ENCODE results near the gene ADAM22.
A peak's percentile ranks its signal among the peaks of the same experiment; 100 is the strongest.
"Not testable (repeated sequence)": the region's sequence is repeated elsewhere in the genome, so short reads cannot be mapped to it uniquely, and the experiment has no call there.

The ADAM22 gene, protein sequence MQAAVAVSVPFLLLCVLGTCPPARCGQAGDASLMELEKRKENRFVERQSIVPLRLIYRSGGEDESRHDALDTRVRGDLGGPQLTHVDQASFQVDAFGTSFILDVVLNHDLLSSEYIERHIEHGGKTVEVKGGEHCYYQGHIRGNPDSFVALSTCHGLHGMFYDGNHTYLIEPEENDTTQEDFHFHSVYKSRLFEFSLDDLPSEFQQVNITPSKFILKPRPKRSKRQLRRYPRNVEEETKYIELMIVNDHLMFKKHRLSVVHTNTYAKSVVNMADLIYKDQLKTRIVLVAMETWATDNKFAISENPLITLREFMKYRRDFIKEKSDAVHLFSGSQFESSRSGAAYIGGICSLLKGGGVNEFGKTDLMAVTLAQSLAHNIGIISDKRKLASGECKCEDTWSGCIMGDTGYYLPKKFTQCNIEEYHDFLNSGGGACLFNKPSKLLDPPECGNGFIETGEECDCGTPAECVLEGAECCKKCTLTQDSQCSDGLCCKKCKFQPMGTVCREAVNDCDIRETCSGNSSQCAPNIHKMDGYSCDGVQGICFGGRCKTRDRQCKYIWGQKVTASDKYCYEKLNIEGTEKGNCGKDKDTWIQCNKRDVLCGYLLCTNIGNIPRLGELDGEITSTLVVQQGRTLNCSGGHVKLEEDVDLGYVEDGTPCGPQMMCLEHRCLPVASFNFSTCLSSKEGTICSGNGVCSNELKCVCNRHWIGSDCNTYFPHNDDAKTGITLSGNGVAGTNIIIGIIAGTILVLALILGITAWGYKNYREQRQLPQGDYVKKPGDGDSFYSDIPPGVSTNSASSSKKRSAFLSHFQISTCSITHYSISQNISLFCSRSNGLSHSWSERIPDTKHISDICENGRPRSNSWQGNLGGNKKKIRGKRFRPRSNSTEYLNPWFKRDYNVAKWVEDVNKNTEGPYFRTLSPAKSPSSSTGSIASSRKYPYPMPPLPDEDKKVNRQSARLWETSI

DNA sequence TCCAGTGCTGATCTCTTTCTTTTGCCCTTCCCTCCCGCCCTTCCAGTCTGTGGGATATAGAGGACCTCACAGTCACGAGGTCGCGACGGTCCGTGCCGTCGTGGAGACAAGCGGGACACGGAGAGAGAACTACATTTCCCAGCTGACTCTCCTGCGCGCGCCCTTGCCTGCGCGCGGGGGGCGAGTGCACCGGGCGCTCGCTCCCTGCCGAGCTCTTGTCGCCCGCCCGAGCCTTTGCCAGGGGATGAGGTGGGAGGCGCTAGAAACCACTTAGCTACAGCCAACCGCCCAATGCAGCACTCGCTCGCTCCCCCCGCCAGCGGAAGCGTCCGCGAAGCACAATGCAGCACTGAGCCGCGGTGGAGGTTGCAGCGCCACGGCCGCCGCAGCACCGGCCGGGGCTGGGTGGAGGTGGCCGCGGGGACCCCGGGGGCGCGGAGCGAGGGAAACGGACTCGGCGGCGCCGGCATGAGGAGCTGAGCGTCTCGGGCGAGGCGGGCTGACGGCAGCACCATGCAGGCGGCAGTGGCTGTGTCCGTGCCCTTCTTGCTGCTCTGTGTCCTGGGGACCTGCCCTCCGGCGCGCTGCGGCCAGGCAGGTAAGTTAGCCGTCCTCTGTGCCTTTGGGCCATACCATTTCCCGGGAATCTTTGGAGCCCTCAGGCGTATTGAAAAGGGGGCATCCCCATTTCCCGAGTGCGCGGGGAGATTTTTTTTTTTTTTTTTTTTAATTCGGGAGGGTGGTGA lies at the start of gene ADAM22:
ADAM22 (plus strand) TSS at position 299 of the 746 bp plus-strand sequence; CDS start at position 514, 215 bp downstream.
- peak; percentile 81 for DNase-seq (ENCODE audit: low read depth)

- no peak for DNase-seq (ENCODE audit: low read depth)
Observed at GRCh38 chr7:87885018-87885417, 49.0 kb upstream of the ADAM22 start.

DNA sequence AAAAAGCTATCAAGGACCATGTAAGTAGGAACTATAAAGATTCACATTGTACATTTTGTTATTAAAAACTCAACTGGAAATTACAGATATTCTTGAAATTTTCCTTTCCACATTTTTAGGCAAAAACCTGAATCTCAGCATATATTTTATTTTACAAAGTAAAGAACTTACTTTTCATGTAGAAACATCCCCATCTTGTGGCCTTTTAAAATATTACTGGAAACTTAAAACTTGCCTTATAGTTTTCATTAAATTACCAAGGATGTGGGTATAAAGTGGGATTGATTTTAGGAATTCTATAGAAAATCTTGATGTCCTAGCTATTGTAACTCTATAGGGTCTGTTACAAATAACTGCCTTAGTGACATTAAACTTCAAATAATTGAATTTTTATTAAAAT lies 47.2 kb upstream of the ADAM22 start:
- DNase-seq (ENCODE audit: low read depth): peak; percentile 59

GRCh38 chr7:87895363-87895762 lies 38.7 kb upstream of the ADAM22 start:
- no peak for DNase-seq (ENCODE audit: low read depth)

GRCh38 chr7:87899255-87899654 lies 34.8 kb upstream of the ADAM22 start:
- no peak for DNase-seq (ENCODE audit: low read depth)

- DNase-seq (ENCODE audit: low read depth): peak; percentile 40
Observed at GRCh38 chr7:87907136-87907906, 26.7 kb upstream of the ADAM22 start.

DNA sequence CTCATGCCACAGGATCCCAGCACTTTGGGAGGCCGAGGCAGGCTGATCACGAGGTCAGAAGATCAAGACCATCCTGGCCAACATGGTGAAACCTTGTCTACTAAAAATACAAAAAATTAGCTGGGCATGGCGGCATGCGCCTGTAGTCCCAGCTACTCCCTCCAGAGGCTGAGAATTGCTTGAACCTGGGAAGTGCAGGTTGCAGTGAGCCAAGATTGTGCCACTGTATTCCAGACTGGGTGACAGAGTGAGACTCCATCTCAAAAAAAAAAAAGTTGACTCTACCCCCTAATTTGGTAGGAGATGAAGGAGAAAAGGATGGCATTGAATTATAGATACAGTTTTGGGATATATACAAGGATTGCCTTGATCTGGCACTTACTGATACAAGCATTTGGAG lies 25.2 kb upstream of the ADAM22 start:
- not testable (repeated sequence) for DNase-seq (ENCODE audit: low read depth)

GRCh38 chr7:87912121-87912520 lies 21.9 kb upstream of the ADAM22 start:
- DNase-seq (ENCODE audit: low read depth): no peak

DNA sequence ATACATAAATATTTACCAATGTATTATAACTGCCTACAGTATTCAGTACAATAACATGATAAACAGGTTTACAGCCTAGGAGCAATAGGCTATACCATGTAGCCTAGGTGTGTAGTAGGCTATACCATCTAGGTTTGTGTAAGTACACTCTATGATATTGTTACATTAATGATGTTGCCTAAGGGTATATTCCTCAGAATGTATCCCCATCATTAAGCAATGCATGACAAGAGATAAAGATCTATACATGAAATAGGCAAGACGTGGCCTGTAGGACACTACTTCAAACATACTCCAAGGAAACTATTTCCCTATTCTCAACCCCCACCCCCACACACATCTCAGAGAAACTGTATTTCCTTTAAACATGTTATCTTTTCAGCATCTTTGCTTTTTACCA lies 15.3 kb upstream of the ADAM22 start:
- no peak for DNase-seq (ENCODE audit: low read depth)

GRCh38 chr7:87919875-87920274 lies 14.2 kb upstream of the ADAM22 start:
- no peak for DNase-seq (ENCODE audit: low read depth)

DNA sequence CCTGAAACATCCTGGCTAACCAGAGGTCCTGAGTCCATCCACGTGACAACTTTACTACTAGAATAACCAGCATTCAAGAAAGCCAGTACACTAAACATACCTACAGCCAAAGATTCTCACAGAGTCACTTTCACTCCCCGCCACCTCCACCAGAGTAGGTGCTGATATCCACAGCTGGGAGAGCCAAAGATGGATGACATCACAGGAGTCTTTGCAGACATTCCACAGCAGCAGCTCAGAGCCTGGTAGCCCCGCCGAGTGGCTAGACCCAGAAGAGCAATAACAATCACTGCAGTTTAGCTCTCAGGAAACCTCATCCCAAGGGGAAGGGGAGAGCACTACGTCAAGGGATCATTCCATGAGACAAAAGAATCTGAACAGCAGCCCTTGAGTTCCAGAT lies 13.5 kb upstream of the ADAM22 start:
- DNase-seq (ENCODE audit: low read depth): no peak

DNA sequence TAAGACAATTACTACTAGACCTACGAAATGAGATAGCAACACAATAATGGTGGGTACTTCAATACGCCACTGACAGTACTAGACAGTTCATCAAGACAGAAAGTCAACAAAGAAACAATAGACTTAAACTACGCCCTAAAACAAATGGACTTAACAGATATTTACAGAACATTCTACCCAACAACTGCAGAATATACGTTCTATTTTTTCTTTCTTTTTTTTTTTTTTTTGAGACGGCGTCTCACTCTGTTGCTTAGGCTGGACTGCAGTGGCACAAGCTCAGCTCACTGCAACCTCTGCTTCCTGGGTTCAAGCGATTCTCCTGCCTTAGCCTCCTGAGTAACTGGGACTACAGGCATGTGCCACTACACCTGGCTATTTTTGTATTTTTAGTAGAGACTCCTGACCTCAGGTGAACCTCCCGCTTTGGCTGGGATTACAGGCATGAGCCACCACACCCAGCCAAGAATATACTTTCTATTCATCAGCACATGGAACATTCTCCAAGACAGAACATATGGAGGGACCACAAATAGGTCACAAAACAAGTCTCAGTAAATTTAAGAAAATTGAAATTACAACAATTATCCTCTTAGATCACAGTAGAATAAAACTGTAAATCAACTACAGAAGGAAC lies 11.2 kb upstream of the ADAM22 start:
- DNase-seq (ENCODE audit: low read depth): not testable (repeated sequence)

DNA sequence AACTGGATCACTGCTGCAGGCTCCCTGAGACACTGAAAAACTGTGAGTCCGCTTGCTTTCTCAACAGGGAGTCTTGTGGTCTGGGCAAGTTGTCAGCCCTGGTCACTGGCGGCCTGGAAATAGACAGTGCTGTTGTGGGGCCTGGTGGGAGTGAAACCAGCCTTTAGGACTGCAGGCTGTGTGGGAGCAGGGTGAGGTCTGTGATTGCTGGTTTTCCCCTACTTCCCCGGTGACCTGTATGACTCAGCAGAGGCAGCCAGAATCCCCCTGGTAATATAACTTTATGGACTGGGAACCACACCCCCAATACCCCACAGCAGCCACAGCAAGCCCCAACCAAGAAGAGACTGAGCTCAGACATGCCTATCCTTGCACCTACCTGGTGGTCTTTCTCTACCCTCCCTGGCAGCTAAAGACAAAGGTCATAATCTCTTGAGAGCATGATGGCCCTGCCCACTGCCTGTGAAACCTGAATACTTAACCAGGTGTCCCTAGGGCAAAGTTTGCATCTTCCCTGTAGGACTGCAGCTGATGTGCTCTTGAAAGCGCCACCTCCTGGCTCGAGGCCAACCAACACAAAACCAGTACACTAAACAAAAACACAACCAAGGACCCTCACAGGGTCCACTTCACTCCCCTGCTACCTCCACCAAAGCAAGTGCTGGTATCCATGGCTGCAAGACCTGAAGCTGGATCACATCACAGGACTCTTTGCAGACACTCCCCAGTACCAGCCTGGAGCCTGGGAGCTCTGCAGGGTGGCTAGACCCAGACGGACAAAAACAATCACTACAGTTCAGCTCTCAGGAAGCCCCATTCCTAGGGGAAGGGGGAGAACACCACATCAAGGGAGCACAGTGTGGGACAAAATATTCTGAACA lies 7.2 kb upstream of the ADAM22 start:
- no peak for DNase-seq (ENCODE audit: low read depth)

GRCh38 chr7:87933605-87933952 lies 472 bp upstream of the ADAM22 start:
- no peak for DNase-seq (ENCODE audit: low read depth)

DNA sequence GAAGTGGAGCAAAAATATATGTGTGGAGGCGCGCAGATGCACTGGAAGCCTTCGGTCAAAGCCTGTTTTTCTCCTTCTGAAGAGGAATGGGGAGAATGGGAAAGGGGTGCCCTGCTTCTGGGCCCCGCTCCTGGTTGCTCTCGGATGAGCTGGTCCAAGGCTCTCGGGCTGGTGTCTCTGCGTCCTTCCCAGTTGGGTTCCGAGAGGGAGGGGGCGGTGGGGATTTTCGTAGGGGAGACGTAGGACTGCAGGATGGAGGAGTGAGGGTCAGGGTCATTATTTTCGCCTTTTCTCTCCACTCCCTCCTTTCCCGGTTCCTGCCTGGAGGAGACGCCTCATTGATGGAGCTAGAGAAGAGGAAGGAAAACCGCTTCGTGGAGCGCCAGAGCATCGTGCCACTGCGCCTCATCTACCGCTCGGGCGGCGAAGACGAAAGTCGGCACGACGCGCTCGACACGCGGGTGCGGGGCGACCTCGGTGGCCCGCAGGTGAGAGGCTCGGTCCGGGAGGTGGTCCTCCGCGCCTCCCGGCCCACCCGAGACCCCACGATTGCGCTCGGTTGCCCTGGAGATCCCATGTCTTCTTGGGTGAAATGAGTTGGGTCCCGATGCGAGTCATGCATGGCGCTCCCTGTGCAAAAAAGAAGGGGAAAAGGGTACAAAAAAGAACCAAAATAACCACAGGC lies 790 bp downstream of the ADAM22 start:
- peak; percentile 21 for DNase-seq (ENCODE audit: low read depth)

GRCh38 chr7:87935384-87935706 lies 1.3 kb downstream of the ADAM22 start:
- DNase-seq (ENCODE audit: low read depth): no peak

DNA sequence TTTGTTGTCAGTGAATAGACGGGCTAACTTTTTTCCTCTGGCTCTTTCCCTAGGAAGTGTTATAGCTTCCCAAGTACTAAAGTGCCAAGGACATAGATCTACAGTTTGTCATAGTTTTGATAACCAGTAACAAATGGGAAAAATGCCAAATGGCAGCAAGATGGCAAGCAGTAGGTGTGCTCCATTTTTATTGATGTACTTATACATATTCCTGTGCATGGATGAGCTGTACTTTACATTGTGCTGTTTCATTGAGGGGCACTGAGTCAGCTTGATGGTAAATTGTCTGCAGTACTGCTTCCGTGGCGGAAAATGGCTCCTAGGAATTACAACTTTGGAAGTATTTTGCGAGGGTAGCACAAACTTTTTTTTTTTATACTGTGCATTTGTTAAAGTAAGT lies 7.1 kb downstream of the ADAM22 start:
- DNase-seq (ENCODE audit: low read depth): no peak

GRCh38 chr7:87944547-87944946 lies 10.5 kb downstream of the ADAM22 start:
- no peak for DNase-seq (ENCODE audit: low read depth)

DNA sequence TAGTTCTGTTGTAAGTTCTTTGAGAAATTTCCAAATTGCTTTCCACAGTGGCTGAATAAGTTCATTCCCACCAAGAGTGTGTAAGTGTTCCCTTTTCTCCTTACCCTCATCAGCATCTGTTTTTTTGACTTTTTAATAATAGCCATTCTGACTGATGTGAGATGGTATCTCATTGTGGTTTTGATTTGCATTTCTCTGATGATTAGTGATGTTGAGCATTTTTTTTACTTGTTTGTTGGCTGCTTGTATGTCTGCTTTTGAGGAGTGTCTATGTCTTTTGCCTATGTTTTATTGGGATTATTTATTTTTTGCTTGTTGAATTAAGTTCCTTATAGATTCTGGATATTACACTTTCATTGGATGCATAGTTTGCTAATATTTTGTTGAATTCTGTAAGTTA lies 11.9 kb downstream of the ADAM22 start:
- not testable (repeated sequence) for DNase-seq (ENCODE audit: low read depth)

- no peak for DNase-seq (ENCODE audit: low read depth)
Observed at GRCh38 chr7:87948371-87948770, 14.3 kb downstream of the ADAM22 start.

Data from EH (cell line).